PFSK-1 (cell line): Measurements from ENCODE around the gene AREL1.

Experiments
- FOXP2 ChIP-seq: optimal IDR thresholded peaks from 2 replicates; pipeline ENCODE3; 2011; ENCODE audit warnings: borderline replicate concordance, control low read depth, inconsistent platforms; ENCODE audit not compliant: insufficient read depth; ENCODE audit errors: extremely low read length, extremely low read depth
- POLR2AphosphoS5 ChIP-seq: IDR thresholded peaks from 2 replicates; pipeline ENCODE4 v1.6.1; 2012; ENCODE audit warnings: low read depth, mild to moderate bottlenecking, control low read depth, low read length, moderate library complexity
- REST ChIP-seq, 2 experiments: IDR thresholded peaks; 2 replicates each; pipeline versions ENCODE4 v1.6.1 to v1.8.0; 2011 to 2012; ENCODE audit warnings: low read depth in 2 of 2, low read length in 2 of 2, control low read depth in 1 of 2, inconsistent platforms in 1 of 2, mild to moderate bottlenecking in 1 of 2, moderate library complexity in 1 of 2; ENCODE audit not compliant: insufficient read depth in 1 of 2
- SIN3A ChIP-seq: IDR thresholded peaks from 2 replicates; pipeline ENCODE4 v1.6.1; 2012; ENCODE audit warnings: mild to moderate bottlenecking, low read length, moderate library complexity, borderline replicate concordance; ENCODE audit not compliant: insufficient read depth
- TAF1 ChIP-seq: IDR thresholded peaks from 2 replicates; pipeline ENCODE4 v1.6.1; 2012; ENCODE audit warnings: low read length, control low read depth, borderline replicate concordance; ENCODE audit not compliant: insufficient read depth

AREL1 gene

GRCh38 chr14:74658535-74659131, 54.2 kb downstream of the AREL1 start:
- TF ChIP-seq POLR2AphosphoS5 (no peak), REST (IDR thresholded peaks at IDR 0.05; ENCODE audit: insufficient read depth in 1 of 2, low read depth in 2 of 2, low read length in 2 of 2) (no peak)

- TF ChIP-seq SIN3A (no peak), FOXP2 (no peak), POLR2AphosphoS5 (no peak), TAF1 (no peak)
Observed at GRCh38 chr14:74656964-74657363, 55.9 kb downstream of the AREL1 start.

- TF ChIP-seq REST (IDR thresholded peaks at IDR 0.05; ENCODE audit: insufficient read depth in 1 of 2, low read depth in 2 of 2, low read length in 2 of 2), result no peak
- TF ChIP-seq TAF1, result no peak
- no peak for TF ChIP-seq POLR2AphosphoS5
- TF ChIP-seq SIN3A, result no peak
- no peak for TF ChIP-seq FOXP2
Observed at GRCh38 chr14:74655599-74656395, 57.1 kb downstream of the AREL1 start.

- no peak for TF ChIP-seq REST (IDR thresholded peaks at IDR 0.05; ENCODE audit: insufficient read depth in 1 of 2, low read depth in 2 of 2, low read length in 2 of 2)
- TF ChIP-seq SIN3A, result no peak
- TF ChIP-seq POLR2AphosphoS5, result no peak
Observed at GRCh38 chr14:74654931-74655330, 57.9 kb downstream of the AREL1 start.

- TF ChIP-seq SIN3A (no peak), REST (IDR thresholded peaks at IDR 0.05; ENCODE audit: insufficient read depth in 1 of 2, low read depth in 2 of 2, low read length in 2 of 2) (no peak), FOXP2 (no peak), POLR2AphosphoS5 (no peak), TAF1 (no peak)
Observed at GRCh38 chr14:74653386-74654138, 59.3 kb downstream of the AREL1 start.
